OCI-LY3 (cell line): ENCODE measurements around the gene GCAT.

Experiments
- H2AFZ ChIP-seq: fragments of 200-600, 300-600 bp; shearing (Covaris generic); 2 replicates; pipeline ENCODE4 v1.6.0; 2014; ENCODE audit warnings: antibody characterized with exemption, low read depth, low read length
- H3K27ac ChIP-seq: fragments of 200-600, 300-600 bp; sonication (generic); 2 replicates; pipeline ENCODE4 v1.5.1; 2014; ENCODE audit warnings: mild to moderate bottlenecking, low read length, moderate library complexity, mixed read lengths
- H3K27me3 ChIP-seq: fragments of 200-600, 300-600 bp; sonication (generic); 2 replicates; pipeline ENCODE4 v1.6.1; 2014; ENCODE audit warnings: low read depth, low read length, mixed read lengths
- H3K36me3 ChIP-seq: fragments of 200-600, 300-600 bp; sonication (generic); replicated peaks from 2 replicates; pipeline ENCODE3; 2014; ENCODE audit warnings: low read depth, low read length, mixed read lengths
- H3K4me1 ChIP-seq: fragments of 300-600, 200-600 bp; sonication (generic); 2 replicates; pipeline ENCODE4 v1.6.1; 2014; ENCODE audit warnings: low read length, mixed read lengths
- H3K4me2 ChIP-seq: fragments of 200-600, 300-600 bp; sonication (generic); 2 replicates; pipeline ENCODE4 v1.6.1; 2014; ENCODE audit warnings: low read length, mixed read lengths
- H3K4me3 ChIP-seq: fragments of 300-600, 200-600 bp; sonication (generic); 2 replicates; pipeline ENCODE4 v1.5.1; 2014; ENCODE audit warnings: antibody characterized with exemption, mild to moderate bottlenecking, low read length, moderate library complexity
- H3K79me2 ChIP-seq: fragments of 300-600, 200-600 bp; shearing (Covaris generic); 2 replicates; pipeline ENCODE4 v1.6.1; 2014; ENCODE audit warnings: mild to moderate bottlenecking, low read length, mixed read lengths
- H3K9ac ChIP-seq: fragments of 300-600, 200-600 bp; shearing (Covaris generic); 2 replicates; pipeline ENCODE4 v1.6.0; 2014; ENCODE audit warnings: mild to moderate bottlenecking, low read length, moderate library complexity
- H3K9me3 ChIP-seq: fragments of 200-600, 300-600 bp; shearing (Covaris generic); 2 replicates; pipeline ENCODE4 v1.6.1; 2014; ENCODE audit warnings: low read length, mixed read lengths; ENCODE audit not compliant: insufficient read depth
- H4K20me1 ChIP-seq: fragments of 200-600, 300-600 bp; sonication (generic); 2 replicates; pipeline ENCODE4 v1.6.1; 2016; ENCODE audit warnings: low read length, mixed read lengths; ENCODE audit not compliant: insufficient read depth
- EZH2phosphoT487 ChIP-seq: fragments of 200-600 bp; shearing (Covaris generic); IDR thresholded peaks from 2 replicates; pipeline ENCODE4 v1.6.1; 2018; ENCODE audit warnings: antibody characterized with exemption, mixed run types, low read depth
- TF ChIP-seq, protein P1 (sequence below): fragments of 200-600, 300-600 bp; sonication (generic); IDR thresholded peaks from 2 replicates; pipeline ENCODE4 v1.5.1; 2014; ENCODE audit warnings: antibody characterized with exemption, low read length, low read depth

Gene GCAT

GRCh38 chr22:37782340-37783168 is 25.2 kb upstream of the GCAT start:
- no peak overlapping the region for H2AFZ ChIP-seq
- no peaks in the 10 kb centered on the region for H3K27me3 ChIP-seq
- no peaks in the 10 kb centered on the region for H3K79me2 ChIP-seq
- H3K4me1 ChIP-seq, result peaks cover 2% of the 10 kb centered on the region
- H3K36me3 ChIP-seq, result no peaks in the 10 kb centered on the region
- H4K20me1 ChIP-seq, result no peaks in the 10 kb centered on the region
- H3K4me3 ChIP-seq, result no peak overlapping the region
- H3K4me2 ChIP-seq, result no peak overlapping the region
- TF ChIP-seq EZH2phosphoT487, result no peak
- TF ChIP-seq, protein P1, sequence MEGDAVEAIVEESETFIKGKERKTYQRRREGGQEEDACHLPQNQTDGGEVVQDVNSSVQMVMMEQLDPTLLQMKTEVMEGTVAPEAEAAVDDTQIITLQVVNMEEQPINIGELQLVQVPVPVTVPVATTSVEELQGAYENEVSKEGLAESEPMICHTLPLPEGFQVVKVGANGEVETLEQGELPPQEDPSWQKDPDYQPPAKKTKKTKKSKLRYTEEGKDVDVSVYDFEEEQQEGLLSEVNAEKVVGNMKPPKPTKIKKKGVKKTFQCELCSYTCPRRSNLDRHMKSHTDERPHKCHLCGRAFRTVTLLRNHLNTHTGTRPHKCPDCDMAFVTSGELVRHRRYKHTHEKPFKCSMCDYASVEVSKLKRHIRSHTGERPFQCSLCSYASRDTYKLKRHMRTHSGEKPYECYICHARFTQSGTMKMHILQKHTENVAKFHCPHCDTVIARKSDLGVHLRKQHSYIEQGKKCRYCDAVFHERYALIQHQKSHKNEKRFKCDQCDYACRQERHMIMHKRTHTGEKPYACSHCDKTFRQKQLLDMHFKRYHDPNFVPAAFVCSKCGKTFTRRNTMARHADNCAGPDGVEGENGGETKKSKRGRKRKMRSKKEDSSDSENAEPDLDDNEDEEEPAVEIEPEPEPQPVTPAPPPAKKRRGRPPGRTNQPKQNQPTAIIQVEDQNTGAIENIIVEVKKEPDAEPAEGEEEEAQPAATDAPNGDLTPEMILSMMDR, result no peak
- no peaks in the 10 kb centered on the region for H3K9me3 ChIP-seq
- H3K27ac ChIP-seq, result no peak overlapping the region
- no peak overlapping the region for H3K9ac ChIP-seq

DNA sequence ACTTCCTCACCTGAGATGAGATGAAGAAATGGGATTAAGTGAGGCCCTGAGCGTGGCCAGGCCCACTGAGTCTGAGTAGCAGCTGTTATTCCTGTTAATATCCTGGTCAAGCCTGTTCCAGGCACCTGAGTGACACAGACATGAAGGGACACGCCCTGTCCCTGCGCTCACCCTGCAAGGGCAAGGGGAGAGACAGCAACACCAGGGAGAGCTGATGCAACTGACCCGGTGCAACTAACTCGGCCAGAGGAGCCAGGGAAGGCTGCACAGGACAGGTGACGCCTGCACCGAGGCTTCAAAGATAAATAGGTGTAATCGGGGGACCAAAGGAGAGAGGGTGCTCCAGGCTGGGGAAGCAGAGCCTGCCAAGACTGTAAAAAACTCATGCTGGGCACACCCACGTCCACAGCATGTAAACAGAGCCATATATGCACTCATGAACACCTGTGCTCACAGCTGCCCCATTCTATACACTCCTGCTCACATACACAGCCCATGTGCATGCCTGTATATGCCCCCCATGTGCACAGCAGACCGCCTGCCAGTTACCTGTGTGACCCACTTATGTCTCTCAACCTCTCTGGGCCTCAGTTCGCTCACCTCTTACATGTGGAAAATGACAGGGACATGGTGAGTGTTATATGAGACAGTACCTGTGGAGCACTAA is 22.8 kb upstream of the GCAT start:
- Histone ChIP-seq H3K27ac (no peak overlapping the region), H3K4me2 (no peak overlapping the region), H3K79me2 (no peaks in the 10 kb centered on the region), H3K9me3 (no peaks in the 10 kb centered on the region), H3K36me3 (no peaks in the 10 kb centered on the region), H3K9ac (no peak overlapping the region), H3K4me3 (no peak overlapping the region), H2AFZ (no peak overlapping the region), H3K27me3 (no peaks in the 10 kb centered on the region), H3K4me1 (no peaks in the 10 kb centered on the region), H4K20me1 (no peaks in the 10 kb centered on the region)
- TF ChIP-seq, protein P1, result no peak
- no peak for TF ChIP-seq EZH2phosphoT487

DNA sequence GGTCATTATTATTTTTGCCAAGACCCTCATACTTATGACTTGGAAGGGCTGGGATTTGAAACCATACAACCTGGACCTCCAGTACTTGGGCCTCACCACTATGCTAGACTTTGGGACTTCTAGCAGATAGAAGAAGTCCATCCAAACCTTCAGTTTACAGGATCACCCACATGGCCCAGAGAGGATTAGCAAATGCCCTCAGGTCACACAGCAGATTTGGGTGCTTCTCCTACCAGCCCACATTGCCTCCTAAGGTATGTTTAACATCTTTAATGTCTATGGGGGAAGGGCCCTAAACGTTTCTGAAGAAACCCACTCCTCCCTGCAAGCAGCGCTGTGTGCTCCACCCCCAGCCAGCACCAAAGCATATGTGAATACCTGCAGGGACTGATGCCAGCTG is 17.5 kb upstream of the GCAT start:
- Histone ChIP-seq H3K4me2 (no peak overlapping the region), H3K9ac (no peak overlapping the region), H3K36me3 (no peaks in the 10 kb centered on the region), H3K4me1 (no peaks in the 10 kb centered on the region), H4K20me1 (no peaks in the 10 kb centered on the region), H3K27me3 (no peaks in the 10 kb centered on the region), H3K9me3 (no peaks in the 10 kb centered on the region), H3K79me2 (no peaks in the 10 kb centered on the region), H2AFZ (no peak overlapping the region), H3K4me3 (no peak overlapping the region), H3K27ac (no peak overlapping the region)
- TF ChIP-seq EZH2phosphoT487, result no peak
- TF ChIP-seq, protein P1, result no peak

DNA sequence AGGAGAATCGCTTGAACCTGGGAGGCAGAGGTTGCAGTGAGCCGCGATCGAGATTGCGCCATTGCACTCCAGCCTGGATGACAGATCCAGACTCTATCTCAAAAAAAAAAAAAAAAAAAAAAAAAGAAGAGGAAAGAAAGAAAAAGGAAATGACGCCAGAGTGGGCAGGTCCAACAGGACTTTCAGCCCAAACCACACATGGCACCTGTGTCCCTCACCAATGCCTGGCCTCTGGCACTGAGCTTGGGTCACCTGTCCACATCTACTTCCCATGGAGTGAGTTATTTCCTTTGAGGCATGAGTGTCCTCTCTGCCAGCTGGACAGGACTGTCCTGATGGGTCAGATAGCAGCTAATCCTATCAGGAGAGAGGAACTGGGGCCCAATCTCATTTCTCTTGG is 15.2 kb upstream of the GCAT start:
- Histone ChIP-seq H4K20me1 (no peaks in the 10 kb centered on the region), H3K27me3 (no peaks in the 10 kb centered on the region), H2AFZ (no peak overlapping the region), H3K4me2 (no peak overlapping the region), H3K4me3 (no peak overlapping the region), H3K9me3 (no peaks in the 10 kb centered on the region), H3K4me1 (no peaks in the 10 kb centered on the region), H3K9ac (no peak overlapping the region), H3K79me2 (no peaks in the 10 kb centered on the region), H3K27ac (no peak overlapping the region), H3K36me3 (no peaks in the 10 kb centered on the region)
- TF ChIP-seq, protein P1, result no peak
- TF ChIP-seq EZH2phosphoT487, result no peak
